AG04450 (cell line): Measurements from ENCODE around the gene CEP192. TPM values are rescaled to one million over a fixed set of nuclear protein-coding genes. Genes with fewer than 3 reads are reported as not detected.

Experiments used
- CTCF ChIA-PET: fragments of 300-600, 350-600 bp; formaldehyde crosslinking; extraction: SDS; loops from one replicate; lab custom pipeline; 2022; ENCODE audit warnings: antibody characterized with exemption, inconsistent platforms; lab: Charles Lee
- POLR2A ChIA-PET: fragments of 350-600 bp; formaldehyde crosslinking; extraction: SDS; loops from one replicate; lab custom pipeline; 2021; ENCODE audit warnings: antibody characterized with exemption, inconsistent platforms; lab: Yijun Ruan, JAX
- DNase-seq: peaks from one replicate; pipeline ENCODE4 v3.0.0-alpha.2; 2011; ENCODE audit warnings: low read depth, low spot score
- H3K27ac ChIP-seq: one replicate; pipeline ENCODE4 v1.5.1; 2012; ENCODE audit warnings: low read depth, low read length, control low read depth
- H3K27me3 ChIP-seq: one replicate; pipeline ENCODE4 v1.6.0; 2012; ENCODE audit warnings: low read length; ENCODE audit not compliant: control insufficient read depth, insufficient read depth
- H3K4me3 ChIP-seq: 2 replicates; pipeline ENCODE4 v1.5.1; 2011; ENCODE audit warnings: mild to moderate bottlenecking, low read depth, low read length, control low read depth
- H3K9me3 ChIP-seq: 2 replicates; pipeline ENCODE4 v1.5.1; 2012; ENCODE audit warnings: low read length; ENCODE audit not compliant: control insufficient read depth, insufficient read depth
- CTCF ChIP-seq: IDR thresholded peaks from 2 replicates; pipeline ENCODE4 v1.5.1; 2011; ENCODE audit warnings: low read depth, low read length, control low read depth, inconsistent platforms
- polyA plus RNA-seq: library from polyadenylated mRNA; depleted of rRNA; stranded (reverse); fragments of >200 nt; gene quantifications from 2 replicates; pipeline ENCODE4 v1.2.3, GENCODE V29; 2011

The CEP192 gene
- polyA plus RNA-seq, 1 experiment: 21.1 TPM

DNA sequence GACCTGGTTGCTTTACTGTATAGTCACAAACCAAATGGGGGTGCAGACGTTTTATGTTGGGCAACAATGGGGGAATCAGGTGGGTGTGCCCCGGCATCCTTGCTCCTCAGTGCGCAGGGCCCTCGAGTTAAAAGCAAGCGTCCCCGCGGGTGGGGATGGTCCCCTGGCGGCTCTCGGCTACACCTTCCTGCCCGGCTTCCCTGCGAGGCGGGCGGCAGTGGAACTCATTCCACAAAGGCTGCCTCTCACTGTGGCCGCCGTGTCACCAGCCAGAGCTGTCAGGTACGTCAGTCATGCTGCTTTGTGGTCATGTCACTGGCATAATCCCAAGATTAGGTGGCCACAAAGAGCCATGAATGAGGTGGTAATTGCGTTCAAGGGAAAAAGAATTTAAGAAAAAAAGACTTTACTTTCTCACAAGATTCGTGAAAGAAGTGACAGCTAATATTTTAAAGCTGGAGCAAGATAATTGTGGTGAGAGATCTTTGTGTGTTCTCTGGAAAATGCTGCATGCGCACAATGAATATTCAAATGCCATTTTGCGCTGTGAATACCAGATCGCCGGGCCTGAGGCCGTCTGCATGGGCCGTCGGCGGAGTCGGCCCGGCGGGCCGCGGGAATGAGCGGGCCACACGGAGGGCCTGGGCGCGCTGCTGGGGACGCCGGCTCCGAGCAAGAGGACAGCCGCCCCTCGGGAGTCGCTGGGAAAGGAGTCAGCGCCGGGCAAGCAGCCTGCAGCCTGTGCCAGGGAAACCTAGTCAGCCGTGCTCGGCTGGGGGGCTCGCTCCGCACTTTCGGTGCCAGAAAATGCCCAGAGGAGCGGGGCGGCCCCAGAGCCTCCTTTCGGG, 145.1 kb downstream of the CEP192 start:
- Histone ChIP-seq H3K27me3 (peaks cover 16% of the 10 kb centered on the region), H3K4me3 (peak overlapping the region; percentile 60), H3K9me3 (peaks cover 7% of the 10 kb centered on the region; the same call in 1 of the 2 replicates), H3K27ac (no peak overlapping the region)
- CTCF ChIA-PET: no interaction called here
- no peak for DNase-seq
- TF ChIP-seq CTCF: no peak
- POLR2A ChIA-PET: no interaction called here

DNA sequence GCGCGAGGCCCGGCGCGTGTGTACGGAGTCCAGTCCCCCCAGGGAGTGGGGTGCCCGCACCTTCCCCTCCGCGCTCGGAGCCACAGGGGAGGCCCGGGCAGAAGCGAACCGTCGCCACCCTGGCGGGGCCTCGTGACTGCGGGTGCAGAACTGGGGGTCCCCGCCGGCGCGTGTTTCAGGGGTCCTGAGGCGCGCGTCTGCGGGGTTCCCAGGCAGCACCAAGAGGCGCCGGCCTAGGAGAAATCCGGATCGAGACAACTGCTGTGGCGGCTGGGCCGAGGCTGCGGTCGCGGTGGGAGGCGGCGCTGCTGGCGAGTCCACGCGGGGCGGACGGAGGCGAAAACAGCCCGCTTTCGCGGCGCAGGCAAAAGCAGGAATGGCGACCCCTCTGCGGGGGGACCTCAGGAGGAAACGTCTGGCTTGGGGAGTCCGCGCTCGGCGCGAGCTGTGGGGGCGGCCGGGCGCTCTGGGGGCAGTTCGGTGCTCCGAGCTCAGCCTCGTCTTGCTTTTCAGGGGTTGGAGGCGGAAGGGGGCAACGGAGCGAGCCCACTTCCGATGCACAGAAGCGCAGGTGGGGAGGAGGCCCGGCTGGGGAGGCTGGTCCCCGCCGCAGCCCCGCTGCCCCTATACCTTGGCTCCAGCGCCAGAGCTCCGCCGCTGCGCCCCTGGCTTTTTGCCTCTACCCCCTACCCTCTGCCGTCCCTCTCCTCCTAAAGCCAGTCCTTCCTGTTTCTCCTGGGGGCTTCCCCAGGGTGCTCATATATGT, 145.9 kb downstream of the CEP192 start:
- Histone ChIP-seq H3K27me3 (peaks cover 16% of the 10 kb centered on the region), H3K9me3 (peaks cover 5% of the 10 kb centered on the region; the same call in 1 of the 2 replicates), H3K4me3 (peak overlapping the region; percentile 60), H3K27ac (no peak overlapping the region)
- TF ChIP-seq CTCF: no peak
- CTCF ChIA-PET: no interaction called here
- no peak for DNase-seq
- POLR2A ChIA-PET: no interaction called here

DNA sequence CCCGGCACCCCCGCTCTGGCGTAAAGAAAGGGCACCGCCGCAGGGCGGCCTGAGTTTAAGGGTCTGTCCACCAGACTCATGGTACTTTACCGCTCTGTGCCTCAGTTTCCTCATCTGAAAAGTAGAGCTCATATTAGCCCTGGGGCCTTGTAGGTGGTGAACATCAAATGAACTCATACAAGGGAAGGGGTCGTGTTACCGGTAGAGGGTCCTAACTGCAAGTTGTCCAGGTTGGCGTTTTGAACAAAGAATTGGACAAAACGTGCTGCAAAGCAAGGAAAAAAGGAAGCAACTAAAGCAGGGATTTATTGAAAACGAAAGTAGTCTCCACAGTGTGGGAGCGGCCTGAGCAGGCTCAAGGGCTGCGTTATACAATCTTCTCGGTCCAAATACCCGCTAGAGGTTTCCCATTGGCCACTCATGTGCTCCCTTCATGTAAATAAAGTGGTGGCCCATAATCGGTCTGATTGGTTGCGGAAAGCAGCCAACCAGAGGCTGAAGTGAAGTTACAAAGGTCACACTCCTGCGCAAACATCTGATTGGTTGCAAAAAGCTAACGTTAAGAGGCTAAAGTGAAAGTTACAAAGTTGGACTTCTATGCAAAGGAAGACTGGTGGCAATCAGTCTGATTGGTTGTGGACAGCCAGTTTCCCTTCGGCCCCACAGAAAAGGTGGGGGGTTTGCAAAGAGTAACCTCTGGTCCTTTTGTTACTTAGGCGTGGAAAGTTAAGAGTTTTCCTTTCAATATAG, 146.7 kb downstream of the CEP192 start:
- DNase-seq: no peak
- Histone ChIP-seq H3K9me3 (peaks cover 5% of the 10 kb centered on the region), H3K4me3 (peak overlapping the region; percentile 60), H3K27ac (no peak overlapping the region), H3K27me3 (peaks cover 18% of the 10 kb centered on the region)
- TF ChIP-seq CTCF: no peak
- CTCF ChIA-PET: no interaction called here
- POLR2A ChIA-PET: no interaction called here

- TF ChIP-seq CTCF: no peak
- no peak overlapping the region for H3K4me3 ChIP-seq
- ChIA-PET CTCF (no interaction called here), POLR2A (no interaction called here)
- no peak for DNase-seq
- H3K27ac ChIP-seq: no peak overlapping the region
- peaks cover 11% of the 10 kb centered on the region for H3K9me3 ChIP-seq
- peaks cover 18% of the 10 kb centered on the region for H3K27me3 ChIP-seq
Observed at GRCh38 chr18:13138420-13139139, 147.4 kb downstream of the CEP192 start.
